OCI-M1 (cell line): ENCODE results near the gene SMARCA1.

Experiments
- DNase-seq: peaks from one replicate; lab custom pipeline; 2025; lab: John Stamatoyannopoulos, UW

Gene SMARCA1

DNA sequence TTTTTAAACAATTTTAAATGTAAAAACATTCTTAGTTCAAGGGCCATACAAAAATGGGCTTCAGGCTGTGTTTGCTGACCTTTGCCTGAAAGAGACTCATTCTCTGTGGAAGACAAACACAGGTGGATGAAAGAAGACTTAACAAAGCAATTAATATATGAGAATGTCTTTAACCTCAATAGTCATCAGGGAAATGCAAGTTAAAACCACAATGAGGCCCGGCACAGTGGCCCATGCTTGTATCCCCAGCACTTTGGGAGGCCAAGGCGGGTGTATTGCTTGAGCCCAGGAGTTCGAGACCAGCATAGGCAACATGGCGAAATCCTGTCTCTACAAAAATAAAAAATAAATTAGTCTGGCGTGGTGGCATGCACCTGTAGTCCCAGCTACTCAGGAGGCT lies 7.1 kb upstream of the SMARCA1 start:
- no peak for DNase-seq

DNA sequence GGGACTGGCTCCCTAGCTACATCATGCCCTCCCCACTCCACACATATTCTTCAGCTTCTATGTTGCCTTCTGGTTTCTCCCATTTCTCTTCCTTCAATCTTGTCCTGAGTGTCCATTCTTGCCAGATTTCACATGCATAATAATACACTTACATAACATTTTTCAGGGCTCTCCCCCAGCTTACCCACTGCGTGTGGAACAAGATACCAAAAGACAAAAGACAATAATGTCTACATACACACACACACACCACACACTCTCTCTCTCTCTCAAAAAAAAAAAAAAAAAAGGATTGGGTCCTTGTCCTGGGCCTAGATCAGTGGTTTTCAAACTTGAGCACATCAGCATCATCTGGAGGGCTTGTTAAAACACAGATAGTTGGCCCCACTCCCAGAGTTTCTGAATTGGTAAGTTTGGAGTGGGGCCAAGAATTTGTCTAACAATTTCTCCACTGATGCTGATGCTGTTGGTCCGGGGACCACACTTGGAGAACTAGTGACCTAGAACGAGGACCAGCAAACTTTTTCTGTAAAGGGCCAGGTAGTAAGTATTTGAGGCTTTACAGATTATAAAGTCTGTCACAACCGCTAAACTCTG lies 6.5 kb upstream of the SMARCA1 start:
- DNase-seq = no peak

DNA sequence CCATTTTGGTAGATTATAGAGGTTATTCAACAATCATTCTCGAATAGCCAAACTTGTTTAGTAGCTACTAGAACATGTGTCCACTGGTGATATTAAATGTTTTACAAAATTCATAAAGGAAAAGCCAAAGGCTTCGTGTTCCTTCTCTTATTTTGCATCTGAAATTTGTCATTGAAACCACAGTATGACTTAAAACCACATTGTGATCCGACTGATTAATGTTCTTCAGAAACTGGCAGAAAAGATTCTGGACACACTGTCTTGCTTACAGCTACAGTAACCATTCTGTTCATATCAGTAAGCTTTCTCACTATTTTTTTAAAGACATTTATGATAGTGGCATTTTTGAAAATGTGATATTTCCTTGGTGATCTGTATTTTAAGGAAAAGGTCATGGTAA lies 2.6 kb upstream of the SMARCA1 start:
- DNase-seq = peak; percentile 33

DNA sequence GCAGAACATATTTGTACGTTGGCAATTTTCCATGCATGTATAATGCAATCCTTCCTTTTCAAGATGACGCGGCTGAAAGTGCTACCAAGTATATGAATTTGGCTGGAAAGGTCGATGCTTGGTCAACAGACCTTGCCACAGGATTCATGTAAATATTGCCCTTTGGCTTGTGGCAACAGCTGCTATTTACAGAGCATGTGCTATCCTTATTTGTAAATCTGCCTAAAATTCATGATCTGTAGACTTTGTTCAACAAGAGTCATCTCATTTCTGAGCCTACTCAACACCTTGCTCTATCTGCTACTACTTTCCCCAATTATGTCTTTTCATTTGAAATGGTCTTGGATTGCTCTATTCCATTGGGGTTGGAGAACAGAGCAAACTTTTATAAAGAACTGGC lies 1.9 kb upstream of the SMARCA1 start:
- no peak for DNase-seq

DNA sequence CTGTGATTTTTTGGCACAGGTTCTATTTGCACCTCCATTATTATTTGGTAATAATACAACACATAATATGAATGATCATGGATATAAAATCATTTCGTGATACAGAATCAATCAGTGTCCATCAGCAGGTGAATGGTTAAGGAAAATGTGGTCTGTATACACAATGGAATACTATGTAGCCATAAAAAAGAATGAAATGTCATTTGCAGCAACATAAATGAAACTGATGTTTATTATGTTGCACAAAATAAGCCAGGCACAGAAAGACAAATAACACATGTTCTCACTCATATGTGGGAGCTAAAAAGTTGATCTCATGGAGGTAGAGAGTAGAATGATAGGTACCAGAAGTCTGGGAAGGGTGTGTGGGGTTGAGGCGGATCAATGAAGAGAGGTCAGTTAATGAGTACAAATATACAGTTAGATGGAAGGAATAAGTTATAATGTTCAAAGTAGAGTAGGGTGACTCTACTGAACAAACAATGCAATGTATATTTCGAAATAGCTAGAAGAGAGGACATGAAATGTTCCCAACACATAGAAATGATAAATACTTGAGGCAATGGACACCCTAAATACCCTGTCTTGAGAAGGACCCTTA lies 1.1 kb upstream of the SMARCA1 start:
- no peak for DNase-seq

DNA sequence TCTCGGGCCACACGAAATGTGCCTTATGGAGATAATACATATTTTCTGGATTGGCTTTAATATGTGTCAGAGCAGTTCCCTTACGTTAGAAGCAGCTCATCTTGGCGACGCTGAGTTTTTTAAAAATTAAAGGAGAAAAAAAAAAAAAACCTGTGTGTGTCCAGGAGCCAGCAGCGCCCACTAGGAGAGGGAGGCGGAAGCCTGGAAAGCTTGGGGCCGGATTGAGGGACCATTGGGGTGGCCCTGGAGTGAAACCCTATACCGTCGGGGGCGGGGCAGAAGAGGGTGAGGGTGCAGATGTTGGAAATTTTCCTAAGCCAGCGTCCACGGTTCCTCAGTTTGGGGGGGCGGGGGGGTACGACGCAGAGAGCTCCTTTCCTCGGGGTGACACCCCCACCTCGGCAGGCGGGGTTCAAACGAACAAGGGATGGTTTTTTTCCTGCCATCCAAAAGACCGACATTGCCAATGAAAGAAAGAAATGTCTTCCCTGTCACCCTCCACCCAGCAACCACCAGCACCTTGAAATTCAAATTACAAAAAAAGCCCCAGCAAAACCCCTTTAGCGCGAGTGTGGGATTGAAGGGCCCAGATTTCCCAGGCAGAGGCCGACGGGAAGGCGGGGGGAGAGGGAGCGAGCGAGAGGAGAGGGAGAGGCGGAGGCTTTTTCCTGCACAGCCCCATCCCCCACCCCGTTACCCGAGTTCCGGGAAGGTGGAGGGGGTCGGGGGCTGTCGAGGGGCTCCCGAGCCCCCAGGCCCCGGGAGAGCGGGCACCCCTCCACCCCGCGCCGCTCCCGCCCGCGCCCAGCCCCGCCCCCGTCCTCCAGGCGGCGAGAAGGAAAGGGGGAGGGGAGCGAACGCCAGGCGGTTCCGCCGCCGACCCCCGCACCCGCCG lies 859 bp downstream of the SMARCA1 start:
- DNase-seq = peak; percentile 4

DNA sequence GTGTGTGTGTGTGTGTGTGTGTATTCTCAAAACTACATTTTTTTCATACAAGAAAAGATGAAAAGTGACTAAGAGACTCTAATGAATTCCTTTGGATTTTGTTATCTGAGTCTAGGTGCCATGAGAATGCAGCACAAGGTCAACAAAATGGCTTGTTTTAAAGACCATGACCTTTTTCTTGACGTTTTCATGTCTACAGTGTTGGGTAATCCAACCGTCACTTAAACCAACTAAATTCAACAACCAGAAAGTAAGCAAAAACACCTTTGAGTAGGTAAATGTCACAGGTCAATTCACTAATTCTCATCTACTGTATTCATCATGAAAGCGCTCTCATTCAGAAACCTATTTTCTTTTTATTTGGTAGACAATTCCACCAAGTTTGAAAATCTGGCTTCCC lies 3.1 kb downstream of the SMARCA1 start:
- DNase-seq = no peak

DNA sequence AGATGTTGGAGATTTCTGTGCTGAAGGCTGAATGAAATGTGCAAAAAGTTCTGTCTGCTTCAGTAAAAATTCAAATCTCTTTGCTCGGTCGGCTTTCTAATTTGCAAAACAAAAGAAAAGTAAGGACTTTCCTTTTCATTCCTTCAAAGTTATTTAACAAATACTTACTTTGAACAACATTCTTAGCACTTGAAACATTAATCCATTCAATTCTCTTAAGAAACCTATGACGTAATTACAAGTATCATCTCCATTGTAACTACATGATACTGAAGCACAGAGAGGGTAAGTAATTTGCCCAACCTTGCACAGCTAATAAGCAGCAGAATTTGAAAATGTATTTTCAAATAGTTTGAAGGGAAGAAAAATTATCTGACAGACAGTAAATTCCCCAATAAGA lies 6.9 kb downstream of the SMARCA1 start:
- no peak for DNase-seq

DNA sequence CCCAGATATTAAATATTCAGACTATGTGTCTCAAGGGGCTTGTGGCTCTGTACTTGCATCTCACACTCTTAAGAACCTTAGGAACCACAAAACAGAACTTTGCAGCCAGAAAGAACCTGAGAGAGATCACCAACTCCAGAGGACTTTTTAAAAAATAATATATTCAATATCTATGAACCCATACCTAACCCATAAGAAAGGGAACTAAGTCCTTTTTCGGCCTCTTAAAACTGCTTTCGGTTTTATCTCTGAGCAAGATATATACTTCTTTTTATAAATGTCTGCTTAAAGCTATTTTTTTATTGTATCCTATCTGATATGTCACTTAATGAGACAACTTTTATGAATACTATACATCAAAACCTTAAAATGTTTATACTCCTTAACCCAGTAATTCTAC lies 10.9 kb downstream of the SMARCA1 start:
- peak; percentile 64 for DNase-seq

DNA sequence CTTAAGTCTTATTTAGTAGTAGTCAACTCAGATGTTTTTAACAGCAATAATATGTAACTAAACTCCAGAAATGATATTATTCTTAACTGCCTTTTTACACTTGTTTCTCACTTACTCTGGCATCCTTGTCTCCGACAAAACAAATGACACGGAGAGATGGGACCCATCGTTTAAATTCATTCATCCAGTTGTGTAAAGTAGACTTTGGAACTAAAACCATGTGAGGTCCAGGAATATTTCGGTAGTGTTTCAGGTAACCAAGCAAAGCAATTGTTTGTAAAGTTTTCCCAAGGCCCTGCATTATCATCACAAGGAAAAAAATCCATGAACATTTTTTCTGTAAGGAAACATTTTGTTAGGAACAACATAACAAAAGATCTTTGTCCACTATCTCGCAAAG lies 11.6 kb downstream of the SMARCA1 start:
- DNase-seq = no peak

DNA sequence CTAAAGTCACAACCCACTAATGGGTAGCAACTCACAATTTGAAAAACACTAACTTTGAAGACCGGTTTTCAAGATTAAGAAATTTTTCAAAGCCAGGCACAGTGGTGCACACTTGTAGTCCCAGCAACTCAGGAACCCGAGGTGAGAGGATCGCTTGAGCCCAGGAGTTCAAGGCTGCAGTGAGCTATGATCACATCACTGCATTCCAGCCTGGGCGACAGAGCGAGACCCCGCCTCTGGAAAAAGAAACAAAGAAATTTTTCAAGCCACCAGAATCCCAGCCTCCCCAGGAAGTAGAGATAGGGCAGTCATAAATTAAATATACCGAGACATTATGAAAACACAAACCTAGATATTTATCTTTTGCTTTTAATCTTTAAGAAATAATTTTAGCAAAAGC lies 13.0 kb downstream of the SMARCA1 start:
- no peak for DNase-seq

DNA sequence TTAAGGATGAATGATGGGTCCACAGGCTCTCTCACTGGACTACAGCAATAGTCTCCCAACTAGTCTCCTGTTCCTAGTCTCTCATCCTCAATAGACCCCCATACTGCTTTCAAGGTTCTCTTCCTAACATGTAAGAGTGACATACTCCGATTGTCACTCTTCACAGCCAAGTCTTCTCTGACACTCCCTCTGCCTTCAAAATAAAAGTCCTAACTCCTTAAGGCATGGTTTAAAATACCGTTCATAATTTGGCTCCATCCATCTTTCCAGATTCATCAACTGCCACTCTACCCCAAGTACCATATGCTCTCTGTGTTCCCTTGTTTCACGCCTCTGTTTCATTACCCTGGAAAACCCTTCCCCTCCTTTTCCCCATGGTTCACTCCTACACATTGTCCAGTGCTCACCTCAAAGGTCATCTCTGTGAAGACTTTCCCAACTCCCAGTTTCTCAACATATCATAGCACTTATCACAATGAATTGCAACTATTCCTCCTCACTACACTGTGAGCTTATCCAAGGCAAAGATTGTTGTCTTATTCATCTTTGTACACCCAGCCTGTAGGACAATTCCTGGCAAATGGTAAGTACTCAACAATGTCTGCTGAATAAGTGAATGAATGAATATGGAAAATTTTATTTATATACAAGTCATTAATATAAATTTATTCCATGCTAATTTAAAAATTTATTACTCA lies 26.0 kb downstream of the SMARCA1 start:
- DNase-seq = no peak

DNA sequence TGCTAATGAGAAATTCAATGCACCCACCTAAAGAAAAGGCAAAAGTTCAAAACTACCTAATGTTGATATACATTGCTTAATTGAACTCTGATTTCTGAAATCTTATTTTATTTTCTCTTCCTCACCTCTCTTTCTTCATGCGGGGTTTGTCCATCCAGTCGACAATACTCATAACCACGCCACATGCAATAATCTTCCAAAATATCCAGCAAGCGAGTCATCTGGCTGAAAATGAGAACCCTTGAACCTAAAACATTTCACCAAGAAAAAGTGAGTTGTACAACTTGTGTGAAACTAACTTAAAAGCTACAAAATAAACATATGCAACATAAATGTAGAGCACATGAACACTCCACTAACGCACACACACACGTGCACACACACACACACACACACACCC lies 26.7 kb downstream of the SMARCA1 start:
- DNase-seq = no peak

DNA sequence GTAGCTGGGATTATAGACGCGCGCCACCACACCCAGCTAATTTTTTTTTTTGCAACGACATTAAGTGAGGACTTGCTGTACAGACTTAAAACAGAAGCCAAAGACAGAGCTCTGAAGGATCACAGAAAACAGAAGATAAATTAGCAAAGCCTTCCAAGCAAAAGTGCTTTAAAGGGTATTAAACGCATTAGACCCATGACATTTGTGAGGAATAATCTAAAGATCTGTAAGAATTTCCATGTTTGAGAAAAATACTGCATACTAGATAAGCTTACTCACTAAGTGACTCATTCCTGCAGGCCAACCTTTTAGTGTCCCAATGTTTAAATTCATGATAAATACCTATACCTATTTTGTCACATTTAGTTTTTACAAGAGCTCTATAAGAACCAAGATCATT lies 27.4 kb downstream of the SMARCA1 start:
- no peak for DNase-seq

DNA sequence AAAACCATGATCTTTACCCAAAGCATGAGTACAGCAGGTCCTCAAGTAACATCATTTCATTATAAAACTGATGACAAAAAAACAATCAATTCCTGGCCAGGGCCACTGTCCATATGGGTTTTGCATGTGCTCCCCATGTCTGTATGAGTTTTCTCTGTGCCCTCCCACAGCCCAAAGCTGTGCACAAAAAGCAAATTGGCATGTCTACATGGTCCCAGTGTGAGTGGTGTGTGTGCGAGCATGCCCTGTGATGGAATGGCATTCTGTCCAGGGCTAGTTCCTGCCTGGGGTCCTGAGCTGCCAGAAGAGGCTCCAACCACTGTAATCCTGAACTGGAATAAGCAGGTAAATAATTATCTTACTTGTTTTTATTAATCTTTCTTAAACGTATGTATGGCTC lies 28.4 kb downstream of the SMARCA1 start:
- DNase-seq = no peak

DNA sequence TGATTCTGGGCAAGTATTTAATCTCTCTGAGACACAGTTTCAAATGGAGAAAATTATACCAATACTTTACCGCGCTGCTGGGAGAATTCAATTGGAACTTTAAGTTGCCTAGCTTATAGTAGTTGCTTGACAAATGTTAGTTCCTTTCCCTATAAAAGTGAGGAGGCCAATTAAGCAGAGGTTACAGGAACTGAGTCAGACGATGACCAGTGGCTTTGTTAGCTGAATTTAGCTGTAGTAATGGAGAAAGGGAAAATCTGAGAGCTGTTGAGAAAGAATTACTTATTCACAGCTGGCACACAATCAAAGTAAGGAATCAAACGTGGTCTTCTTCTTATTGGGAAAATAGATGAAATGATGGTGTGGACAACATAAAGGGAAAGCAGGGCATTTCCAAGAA lies 29.6 kb downstream of the SMARCA1 start:
- no peak for DNase-seq

DNA sequence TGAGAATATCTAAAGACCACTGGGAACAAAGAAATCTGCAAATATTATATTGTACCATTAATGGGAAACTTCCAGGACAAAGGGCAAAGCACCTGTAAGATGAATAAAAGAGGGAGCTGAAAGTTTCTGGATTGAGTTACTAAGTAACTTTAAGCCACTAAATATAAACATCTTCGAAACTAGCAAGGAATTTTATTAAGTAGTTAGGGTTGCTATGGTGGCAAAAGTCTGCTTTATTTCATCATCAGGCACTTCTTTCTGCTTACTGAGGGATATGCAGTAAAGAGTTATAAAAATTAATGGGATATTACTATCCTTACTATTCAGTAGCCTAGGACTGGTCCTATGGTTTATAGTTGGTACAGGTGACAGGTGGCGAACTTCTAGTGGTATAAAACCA lies 33.0 kb downstream of the SMARCA1 start:
- DNase-seq = no peak

DNA sequence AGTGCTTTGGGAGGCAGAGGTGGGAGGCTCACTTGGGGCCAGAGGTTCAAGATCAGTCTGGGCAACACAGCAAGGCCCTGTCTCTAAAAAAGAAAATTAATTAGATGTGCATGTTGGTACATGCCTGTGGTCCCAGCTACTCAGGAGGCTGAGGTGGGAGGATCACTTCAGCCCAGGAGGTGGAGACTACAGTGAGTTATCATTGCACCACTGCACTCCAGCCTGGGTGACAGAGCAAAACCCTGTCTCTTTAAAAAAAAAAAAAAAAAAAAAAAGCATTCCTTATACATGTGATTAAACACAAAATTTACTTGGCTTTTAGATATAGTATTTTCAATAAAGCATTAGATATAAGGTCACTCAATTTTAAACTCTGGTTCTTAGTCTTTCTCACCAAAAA lies 34.9 kb downstream of the SMARCA1 start:
- no peak for DNase-seq

DNA sequence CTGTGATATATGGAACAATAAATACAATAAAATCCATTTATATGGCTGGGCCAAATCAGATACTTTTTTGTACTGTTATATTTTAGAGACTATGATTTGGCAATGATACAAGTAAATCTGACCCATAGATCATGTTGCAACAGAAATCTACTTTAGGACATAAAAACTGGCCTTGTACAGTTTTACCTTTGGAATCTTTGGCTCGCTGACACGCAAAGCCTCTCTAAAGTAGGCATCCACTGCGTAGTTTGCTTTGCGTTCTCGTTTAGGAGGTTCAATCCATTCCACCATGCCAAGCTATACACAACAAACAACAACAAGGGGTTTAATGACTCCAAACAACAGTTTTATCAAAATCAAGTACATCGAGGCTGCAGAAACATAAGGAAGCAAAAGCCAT lies 42.4 kb downstream of the SMARCA1 start:
- DNase-seq = no peak

DNA sequence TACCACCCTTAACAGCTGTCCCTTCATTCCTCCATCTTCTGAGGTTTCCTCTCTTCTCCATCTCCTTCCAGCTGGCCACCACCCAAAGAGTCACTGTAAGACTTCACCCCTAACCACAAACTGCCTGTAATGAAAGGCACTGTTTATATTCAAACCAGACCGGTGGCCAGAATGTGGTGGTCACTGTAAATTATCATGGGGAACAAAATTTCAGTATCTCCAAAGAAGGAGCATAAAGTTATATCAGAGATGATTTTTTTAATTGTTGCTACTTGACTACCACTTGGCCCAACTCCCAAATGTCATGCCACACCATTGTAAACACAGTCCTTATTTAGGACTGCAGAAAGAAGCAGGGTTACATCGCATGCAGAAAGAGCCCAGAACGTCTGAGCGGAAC lies 44.8 kb downstream of the SMARCA1 start:
- no peak for DNase-seq

DNA sequence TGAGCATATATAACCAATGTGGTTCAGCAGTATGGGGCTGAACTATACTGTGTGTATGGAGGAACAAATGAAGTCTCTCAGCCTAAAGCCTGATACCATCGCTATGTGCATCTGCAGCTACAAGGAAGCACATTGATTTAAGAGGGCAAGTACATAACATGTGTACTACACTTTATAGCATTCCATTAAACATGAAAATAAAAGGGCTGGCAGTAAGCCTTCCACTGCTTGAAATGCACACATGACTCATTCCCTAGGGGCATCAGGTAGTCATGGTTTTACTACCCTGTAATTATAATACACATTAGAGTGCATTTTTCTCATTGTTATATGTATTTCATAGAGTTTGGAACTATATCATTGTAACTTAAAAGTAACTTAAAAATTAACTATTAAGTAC lies 51.2 kb downstream of the SMARCA1 start:
- no peak for DNase-seq

DNA sequence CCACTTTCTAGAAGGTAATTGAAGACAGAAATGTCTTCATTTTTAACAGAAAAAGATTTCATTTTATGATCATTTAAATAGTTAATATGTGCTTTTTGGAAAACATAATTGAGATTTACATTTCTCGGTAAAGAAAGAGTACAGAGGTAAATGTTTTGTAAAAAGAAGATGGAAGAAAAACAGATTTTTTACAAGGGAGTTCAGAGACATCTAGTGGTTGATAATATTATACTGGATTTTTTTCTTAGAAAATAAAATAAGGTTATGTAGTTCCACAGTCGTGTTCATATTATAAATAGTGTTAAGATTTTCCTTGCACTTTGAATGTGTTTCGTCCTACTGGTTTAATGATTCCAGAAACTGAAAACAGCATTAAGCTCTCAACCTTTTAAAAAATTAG lies 60.6 kb downstream of the SMARCA1 start:
- DNase-seq = peak; percentile 34
